MCF 10A (cell line): ENCODE measurements around the gene SUGT1. TPM values are rescaled to one million over a fixed set of nuclear protein-coding genes. Genes with fewer than 3 reads are reported as not detected.

Experiments
- BruUV-seq: library from RNA; stranded (reverse); fragments of 400-500 nt; replicated peaks from 2 replicates; lab custom pipeline; 2021; lab: Mats Ljungman, UMichigan
- CTCF ChIA-PET: fragments of 300-600 bp; sonication (Branson Sonifier 250); formaldehyde crosslinking; extraction: SDS; loops from one replicate; lab custom pipeline; 2021; ENCODE audit warnings: antibody characterized with exemption, inconsistent platforms; lab: Yijun Ruan, JAX
- POLR2A ChIA-PET: fragments of 300-600, 350-650 bp; sonication (Branson Sonifier 250); formaldehyde crosslinking; extraction: SDS; loops from one replicate; lab custom pipeline; 2020; ENCODE audit warnings: antibody characterized with exemption, inconsistent platforms; lab: Yijun Ruan, JAX
- DNase-seq: peaks from one replicate; pipeline ENCODE4 v3.0.0-alpha.2; 2018; ENCODE audit not compliant: unreplicated experiment
- H3K27ac Mint-ChIP-seq: one replicate; pipeline ENCODE4 v1.8.0; 2022; ENCODE audit warnings: mild to moderate bottlenecking, low read depth, mixed read lengths; ENCODE audit not compliant: unreplicated experiment
- H3K27me3 Mint-ChIP-seq: one replicate; pipeline ENCODE4 v1.8.0; 2022; ENCODE audit warnings: mixed read lengths; ENCODE audit not compliant: insufficient read depth, unreplicated experiment
- H3K36me3 Mint-ChIP-seq: one replicate; pipeline ENCODE4 v1.8.0; 2022; ENCODE audit warnings: mild to moderate bottlenecking, moderate library complexity, mixed read lengths; ENCODE audit not compliant: insufficient read depth, unreplicated experiment
- H3K4me1 Mint-ChIP-seq: one replicate; pipeline ENCODE4 v1.8.0; 2022; ENCODE audit warnings: mixed read lengths; ENCODE audit not compliant: insufficient read depth, unreplicated experiment
- H3K4me3 Mint-ChIP-seq: one replicate; pipeline ENCODE4 v1.8.0; 2022; ENCODE audit warnings: mild to moderate bottlenecking, moderate library complexity, mixed read lengths; ENCODE audit not compliant: unreplicated experiment
- H3K9me3 Mint-ChIP-seq: one replicate; pipeline ENCODE4 v1.8.0; 2022; ENCODE audit warnings: mixed read lengths; ENCODE audit not compliant: unreplicated experiment
- CTCF ChIP-seq: fragments of 200-600 bp; IDR thresholded peaks from one replicate; pipeline ENCODE4 v1.8.0; 2022; ENCODE audit warnings: antibody characterized with exemption, mild to moderate bottlenecking; ENCODE audit not compliant: unreplicated experiment
- intact Hi-C: fragments of 100-400 bp; cut with micrococcal nuclease; formaldehyde crosslinking; loops from 2 replicates; pipeline ENCODE4 v1.14.1; 2022
- total RNA-seq: library from RNA; stranded (reverse); gene quantifications from 2 replicates; pipeline ENCODE4 v1.2.3, GENCODE V29; 2022

The SUGT1 gene
- total RNA-seq, 1 experiment from 2014 or later: 58.4 TPM

GRCh38 chr13:52739468-52740071 lies 86.9 kb downstream of the SUGT1 start, which contains the start of gene CNMD:
Gene CNMD (minus strand): TSS chr13:52739820. CDS start chr13:52739701, 119 bp downstream.
- no peaks in the 10 kb centered on the region for H3K4me1 Mint-ChIP-seq
- H3K36me3 Mint-ChIP-seq: no peaks in the 10 kb centered on the region
- no peak for DNase-seq
- BruUV-seq: no TSS peak
- no peak for TF ChIP-seq CTCF
- no peak within 1 kb of the TSS for H3K27ac Mint-ChIP-seq
- intact Hi-C loops: no loop called here
- no peaks in the 10 kb centered on the region for H3K9me3 Mint-ChIP-seq
- no peak within 1 kb of the TSS for H3K4me3 Mint-ChIP-seq
- peaks cover 28% of the 10 kb centered on the region for H3K27me3 Mint-ChIP-seq
- ChIA-PET POLR2A (no interaction called here), CTCF (interaction anchor here (1.7 kb wide), 1 partner anchor 13 kb away, joined by 3 read pairs; no protein-coding TSS in a partner anchor)

GRCh38 chr13:52743569-52743968 lies 90.9 kb downstream of the SUGT1 start:
- no TSS peak for BruUV-seq
- Mint-ChIP-seq H3K9me3 (no peaks in the 10 kb centered on the region), H3K36me3 (no peaks in the 10 kb centered on the region), H3K27me3 (peaks cover 60% of the 10 kb centered on the region), H3K27ac (no peak overlapping the region), H3K4me1 (no peaks in the 10 kb centered on the region), H3K4me3 (no peak overlapping the region)
- TF ChIP-seq CTCF: no peak
- DNase-seq: no peak
- ChIA-PET POLR2A (no interaction called here), CTCF (interaction anchor here (0.6 to 2.2 kb wide), 5 partner anchors 9 to 431 kb away, joined by 3 to 8 read pairs (median 4); no protein-coding TSS in a partner anchor)
- intact Hi-C loops: no loop called here

- no peak for TF ChIP-seq CTCF
- DNase-seq: no peak
- Mint-ChIP-seq H3K4me3 (no peak overlapping the region), H3K4me1 (no peaks in the 10 kb centered on the region), H3K36me3 (no peaks in the 10 kb centered on the region), H3K27ac (no peak overlapping the region), H3K27me3 (peaks cover 65% of the 10 kb centered on the region), H3K9me3 (no peaks in the 10 kb centered on the region)
- ChIA-PET POLR2A (no interaction called here), CTCF (interaction anchor here (0.6 to 2.2 kb wide), 7 partner anchors 9 to 430 kb away, joined by 3 to 8 read pairs (median 3); no protein-coding TSS in a partner anchor)
- no TSS peak for BruUV-seq
- intact Hi-C loops: no loop called here
These were observed 91.4 kb downstream of the SUGT1 start for GRCh38 chr13:52743988-52744387.

- TF ChIP-seq CTCF: no peak
- no peak overlapping the region for H3K4me3 Mint-ChIP-seq
- BruUV-seq: no TSS peak
- CTCF ChIA-PET: interaction anchor here (0.6 to 2.2 kb wide), 7 partner anchors 23 to 291 kb away, joined by 3 to 8 read pairs (median 3); no protein-coding TSS in a partner anchor
- no peaks in the 10 kb centered on the region for H3K4me1 Mint-ChIP-seq
- intact Hi-C loops: no loop called here
- peaks cover 67% of the 10 kb centered on the region for H3K27me3 Mint-ChIP-seq
- DNase-seq: no peak
- POLR2A ChIA-PET: no interaction called here
- no peaks in the 10 kb centered on the region for H3K36me3 Mint-ChIP-seq
- no peaks in the 10 kb centered on the region for H3K9me3 Mint-ChIP-seq
- no peak overlapping the region for H3K27ac Mint-ChIP-seq
These were observed 92.3 kb downstream of the SUGT1 start for GRCh38 chr13:52744842-52745375.
